GM12878 (cell line): ENCODE results near the gene MGAT3. TPM values are rescaled to one million over a fixed set of nuclear protein-coding genes. Genes with fewer than 3 reads are reported as not detected.

ENCODE experiments used
- ATF7 ChIP-seq: fragments of 450-650 bp; IDR thresholded peaks from 2 replicates; pipeline ENCODE4 v1.6.1; 2016; ENCODE audit warnings: low read depth, mild to moderate bottlenecking
- BACH1 ChIP-seq: fragments of 450-650 bp; IDR thresholded peaks from 2 replicates; pipeline ENCODE4 v1.6.1; 2017; ENCODE audit warnings: mild to moderate bottlenecking, borderline replicate concordance
- BMI1 ChIP-seq: fragments of 450-650 bp; IDR thresholded peaks from 2 replicates; pipeline ENCODE4 v1.6.1; 2016; ENCODE audit warnings: mild to moderate bottlenecking, moderate library complexity, borderline replicate concordance
- CHD4 ChIP-seq: fragments of 200-600 bp; sonication (generic); IDR thresholded peaks from 2 replicates; pipeline ENCODE4 v1.6.1; 2016; ENCODE audit warnings: mild to moderate bottlenecking
- CREM ChIP-seq: IDR thresholded peaks from 2 replicates; pipeline ENCODE4 v1.6.1; 2014; ENCODE audit warnings: antibody characterized with exemption, low read depth
- EP300 ChIP-seq, 2 experiments: fragments of 150-350 bp in 1 of 2; IDR thresholded peaks; 2 replicates each; pipeline ENCODE4 v1.6.1; 2011 to 2012; ENCODE audit warnings: low read depth in 2 of 2, low read length in 2 of 2, borderline replicate concordance in 1 of 2, improper control_type of control experiment in 1 of 2, inconsistent platforms in 1 of 2; ENCODE audit not compliant: control insufficient read depth in 1 of 2
- FOXK2 ChIP-seq: fragments of 450-650 bp; IDR thresholded peaks from 2 replicates; pipeline ENCODE4 v1.6.1; 2017; ENCODE audit warnings: mild to moderate bottlenecking, moderate library complexity
- HDGF ChIP-seq: fragments of 450-650 bp; IDR thresholded peaks from 2 replicates; pipeline ENCODE4 v1.6.1; 2016; ENCODE audit warnings: antibody characterized with exemption
- IKZF1 ChIP-seq: fragments of 450-650 bp; conservative IDR thresholded peaks from 2 replicates; pipeline ENCODE4 v1.6.1; 2017; ENCODE audit warnings: antibody characterized with exemption, mild to moderate bottlenecking
- IKZF2 ChIP-seq, 2 experiments: fragments of 450-650 bp; IDR thresholded peaks; 2 replicates each; pipeline ENCODE4 v1.6.1; 2017; ENCODE audit warnings: mild to moderate bottlenecking in 2 of 2, moderate library complexity in 2 of 2
- IRF4 ChIP-seq: IDR thresholded peaks from 2 replicates; pipeline ENCODE4 v1.6.1; 2011; ENCODE audit warnings: low read depth, low read length
- KAT2A ChIP-seq: conservative IDR thresholded peaks from 2 replicates; pipeline ENCODE4 v1.6.1; 2011; ENCODE audit warnings: low read depth, low read length; ENCODE audit not compliant: control insufficient read depth
- NFYB ChIP-seq: IDR thresholded peaks from 2 replicates; pipeline ENCODE4 v1.6.1; 2011; ENCODE audit warnings: low read depth, mild to moderate bottlenecking, low read length, improper control_type of control experiment, moderate library complexity; ENCODE audit not compliant: insufficient read depth
- POU2F2 ChIP-seq: IDR thresholded peaks from 3 replicates; pipeline ENCODE4 v1.6.1; 2011; ENCODE audit warnings: low read depth, mild to moderate bottlenecking, low read length, borderline replicate concordance
- RELA ChIP-seq: fragments of 450-650 bp; IDR thresholded peaks from 2 replicates; pipeline ENCODE4 v1.8.0; 2014; ENCODE audit warnings: borderline replicate concordance; ENCODE audit not compliant: partially characterized antibody
- SMARCA5 ChIP-seq: fragments of 450-650 bp; IDR thresholded peaks from 2 replicates; pipeline ENCODE4 v1.6.1; 2017; ENCODE audit warnings: mild to moderate bottlenecking
- SMC3 ChIP-seq: IDR thresholded peaks from 2 replicates; pipeline ENCODE4 v1.6.1; 2011; ENCODE audit warnings: low read length, improper control_type of control experiment, borderline replicate concordance
- SPI1 ChIP-seq: IDR thresholded peaks from 2 replicates; pipeline ENCODE4 v1.6.1; 2011; ENCODE audit warnings: low read depth, mild to moderate bottlenecking, low read length, moderate library complexity, borderline replicate concordance; ENCODE audit not compliant: insufficient read depth
- SREBF2 ChIP-seq: IDR thresholded peaks from 2 replicates; pipeline ENCODE4 v1.6.1; 2012; ENCODE audit warnings: mild to moderate bottlenecking, low read length
- ZNF274 ChIP-seq: IDR thresholded peaks from one replicate; pipeline ENCODE4 v1.8.0; 2011; ENCODE audit not compliant: insufficient read length, insufficient read depth
- ZSCAN29 ChIP-seq: fragments of 450-650 bp; IDR thresholded peaks from 2 replicates; pipeline ENCODE4 v1.6.1; 2017; ENCODE audit warnings: mild to moderate bottlenecking, moderate library complexity
- polyA plus RNA-seq, 11 experiments: library from polyadenylated mRNA; depleted of rRNA in 4 of 11; unstranded in 6 of 11; stranded (reverse) in 5 of 11; fragments of >200 nt; fragmentation: Nextera tagmentation in 4 of 11; fragmentation: Illumina TruSeq in 1 of 11; extraction: Ambion mirVana in 4 of 11; extraction: Trizol in 1 of 11; gene quantifications; 1 replicate in 1 of 11; 2 replicates in 10 of 11; pipeline versions ENCODE4 v1.2.1 to v1.2.3, GENCODE V29; 2011 to 2016; ENCODE audit warnings: inconsistent platforms in 2 of 11, missing spikeins in 2 of 11, low read depth in 1 of 11
- total RNA-seq, 4 experiments: library from RNA; depleted of rRNA in 3 of 4; stranded (reverse); fragments of >200 nt in 3 of 4; fragmentation: Illumina TruSeq in 1 of 4; extraction: Trizol in 1 of 4; gene quantifications; 2 replicates each; pipeline versions ENCODE4 v1.2.1 to v1.2.3, GENCODE V29; 2013 to 2021
- TF ChIP-seq, protein P1 (sequence below): IDR thresholded peaks from 2 replicates; pipeline ENCODE4 v1.6.1; 2011; ENCODE audit warnings: borderline replicate concordance, low read depth, mild to moderate bottlenecking, moderate library complexity, mixed read lengths, low read length; ENCODE audit not compliant: insufficient read depth; ENCODE audit errors: extremely low read length
- TF ChIP-seq, protein P2 (sequence below): fragments of 450-650 bp; formaldehyde crosslinking; IDR thresholded peaks from 2 replicates; pipeline ENCODE4 v1.4.0; 2020; ENCODE audit warnings: mild to moderate bottlenecking, moderate library complexity
- TF ChIP-seq, protein P3 (sequence below): fragments of 450-650 bp; IDR thresholded peaks from 2 replicates; pipeline ENCODE4 v1.6.1; 2017; ENCODE audit warnings: low read depth, mild to moderate bottlenecking, moderate library complexity

MGAT3 gene
- total and polyA plus RNA-seq, 10 of the 15 experiments (the other 5 are each of a cell fraction or from before 2014, with no cell fraction given), result 0.32 to 40.2 (median 11.9) TPM

DNA sequence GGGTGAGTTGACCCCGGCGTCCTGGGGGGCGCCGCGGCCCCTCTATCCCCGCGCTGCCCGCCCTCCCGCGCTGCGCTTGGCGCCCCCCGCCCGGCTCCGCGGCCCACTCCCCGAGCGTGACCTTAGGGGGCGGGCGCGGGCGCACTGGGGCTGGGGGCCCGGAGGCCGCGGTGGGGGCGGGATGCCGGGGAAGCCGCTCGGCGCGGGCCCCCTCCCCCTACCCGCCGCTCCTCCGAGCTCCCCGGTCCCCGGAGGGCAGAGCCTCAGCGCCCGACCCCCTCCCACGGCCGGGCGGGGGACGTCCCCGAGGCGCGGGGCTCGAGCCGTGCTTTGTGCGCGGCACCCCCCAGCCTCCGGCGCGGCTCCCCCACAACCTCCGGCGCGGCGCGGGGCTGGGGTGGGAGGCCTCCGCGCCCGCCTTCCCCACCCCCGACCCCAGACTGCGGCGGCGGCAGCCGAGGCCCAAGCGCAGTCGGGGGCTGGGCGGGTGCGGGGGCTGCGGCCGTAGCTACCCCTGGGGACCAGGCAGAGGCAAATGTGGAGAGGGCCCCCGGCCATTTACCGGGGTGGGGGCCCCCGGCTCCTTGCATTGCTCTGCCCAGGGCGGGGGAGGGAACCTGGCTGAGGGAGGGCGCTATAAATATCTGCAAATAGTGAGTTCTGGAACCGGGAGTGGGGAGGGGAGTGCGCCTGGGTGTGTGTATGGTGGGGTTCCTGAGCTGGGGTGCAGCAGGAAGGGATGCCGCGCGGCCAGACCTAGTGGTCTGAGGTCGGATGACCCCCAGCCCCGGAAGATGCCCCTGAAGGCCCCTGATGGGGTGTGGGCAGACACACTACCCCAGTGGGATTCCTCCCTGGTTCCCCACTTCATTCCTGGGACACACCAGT lies 988 bp downstream of the MGAT3 start (continued):
- no peak for TF ChIP-seq SREBF2
- no peak for TF ChIP-seq IRF4
- no peak for TF ChIP-seq CHD4
- no peak for TF ChIP-seq SMARCA5
- TF ChIP-seq IKZF1, result peak; percentile 26; the same call in 1 of the 2 replicates
- no peak for TF ChIP-seq HDGF
- TF ChIP-seq EP300 (IDR thresholded peaks at IDR 0.05; ENCODE audit: borderline replicate concordance in 1 of 2, control insufficient read depth in 1 of 2, low read depth in 2 of 2, low read length in 2 of 2), result peak in 1 of 2 experiments; percentile 13; a peak in 1 of 4 replicates
- no peak for TF ChIP-seq ATF7
- no peak for TF ChIP-seq IKZF2 (IDR thresholded peaks at IDR 0.05)
- no peak for TF ChIP-seq BMI1
- no peak for TF ChIP-seq SMC3
- TF ChIP-seq BACH1, result 0 out of 2 replicates have a peak, but pooled peaks have one; percentile 21
- TF ChIP-seq, protein P1, sequence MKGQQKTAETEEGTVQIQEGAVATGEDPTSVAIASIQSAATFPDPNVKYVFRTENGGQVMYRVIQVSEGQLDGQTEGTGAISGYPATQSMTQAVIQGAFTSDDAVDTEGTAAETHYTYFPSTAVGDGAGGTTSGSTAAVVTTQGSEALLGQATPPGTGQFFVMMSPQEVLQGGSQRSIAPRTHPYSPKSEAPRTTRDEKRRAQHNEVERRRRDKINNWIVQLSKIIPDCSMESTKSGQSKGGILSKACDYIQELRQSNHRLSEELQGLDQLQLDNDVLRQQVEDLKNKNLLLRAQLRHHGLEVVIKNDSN, result no peak
- TF ChIP-seq NFYB, result no peak
- TF ChIP-seq ZNF274, result no peak
- no peak for TF ChIP-seq RELA
- TF ChIP-seq, protein P2, sequence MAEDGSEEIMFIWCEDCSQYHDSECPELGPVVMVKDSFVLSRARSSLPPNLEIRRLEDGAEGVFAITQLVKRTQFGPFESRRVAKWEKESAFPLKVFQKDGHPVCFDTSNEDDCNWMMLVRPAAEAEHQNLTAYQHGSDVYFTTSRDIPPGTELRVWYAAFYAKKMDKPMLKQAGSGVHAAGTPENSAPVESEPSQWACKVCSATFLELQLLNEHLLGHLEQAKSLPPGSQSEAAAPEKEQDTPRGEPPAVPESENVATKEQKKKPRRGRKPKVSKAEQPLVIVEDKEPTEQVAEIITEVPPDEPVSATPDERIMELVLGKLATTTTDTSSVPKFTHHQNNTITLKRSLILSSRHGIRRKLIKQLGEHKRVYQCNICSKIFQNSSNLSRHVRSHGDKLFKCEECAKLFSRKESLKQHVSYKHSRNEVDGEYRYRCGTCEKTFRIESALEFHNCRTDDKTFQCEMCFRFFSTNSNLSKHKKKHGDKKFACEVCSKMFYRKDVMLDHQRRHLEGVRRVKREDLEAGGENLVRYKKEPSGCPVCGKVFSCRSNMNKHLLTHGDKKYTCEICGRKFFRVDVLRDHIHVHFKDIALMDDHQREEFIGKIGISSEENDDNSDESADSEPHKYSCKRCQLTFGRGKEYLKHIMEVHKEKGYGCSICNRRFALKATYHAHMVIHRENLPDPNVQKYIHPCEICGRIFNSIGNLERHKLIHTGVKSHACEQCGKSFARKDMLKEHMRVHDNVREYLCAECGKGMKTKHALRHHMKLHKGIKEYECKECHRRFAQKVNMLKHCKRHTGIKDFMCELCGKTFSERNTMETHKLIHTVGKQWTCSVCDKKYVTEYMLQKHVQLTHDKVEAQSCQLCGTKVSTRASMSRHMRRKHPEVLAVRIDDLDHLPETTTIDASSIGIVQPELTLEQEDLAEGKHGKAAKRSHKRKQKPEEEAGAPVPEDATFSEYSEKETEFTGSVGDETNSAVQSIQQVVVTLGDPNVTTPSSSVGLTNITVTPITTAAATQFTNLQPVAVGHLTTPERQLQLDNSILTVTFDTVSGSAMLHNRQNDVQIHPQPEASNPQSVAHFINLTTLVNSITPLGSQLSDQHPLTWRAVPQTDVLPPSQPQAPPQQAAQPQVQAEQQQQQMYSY, result no peak
- no peak for TF ChIP-seq KAT2A
- no peak for TF ChIP-seq FOXK2
- no peak for TF ChIP-seq CREM
- TF ChIP-seq POU2F2, result no peak
- TF ChIP-seq, protein P3, sequence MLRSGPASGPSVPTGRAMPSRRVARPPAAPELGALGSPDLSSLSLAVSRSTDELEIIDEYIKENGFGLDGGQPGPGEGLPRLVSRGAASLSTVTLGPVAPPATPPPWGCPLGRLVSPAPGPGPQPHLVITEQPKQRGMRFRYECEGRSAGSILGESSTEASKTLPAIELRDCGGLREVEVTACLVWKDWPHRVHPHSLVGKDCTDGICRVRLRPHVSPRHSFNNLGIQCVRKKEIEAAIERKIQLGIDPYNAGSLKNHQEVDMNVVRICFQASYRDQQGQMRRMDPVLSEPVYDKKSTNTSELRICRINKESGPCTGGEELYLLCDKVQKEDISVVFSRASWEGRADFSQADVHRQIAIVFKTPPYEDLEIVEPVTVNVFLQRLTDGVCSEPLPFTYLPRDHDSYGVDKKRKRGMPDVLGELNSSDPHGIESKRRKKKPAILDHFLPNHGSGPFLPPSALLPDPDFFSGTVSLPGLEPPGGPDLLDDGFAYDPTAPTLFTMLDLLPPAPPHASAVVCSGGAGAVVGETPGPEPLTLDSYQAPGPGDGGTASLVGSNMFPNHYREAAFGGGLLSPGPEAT, result peak; percentile 15; the same call in 1 of the 2 replicates
- TF ChIP-seq ZSCAN29, result no peak
- no peak for TF ChIP-seq SPI1
